HT1080 (cell line): ENCODE results near the gene CCR5. TPM values are rescaled to one million over a fixed set of nuclear protein-coding genes. Genes with fewer than 3 reads are reported as not detected.
"Not testable (repeated sequence)": the region's sequence is repeated elsewhere in the genome, so short reads cannot be mapped to it uniquely, and the experiment has no call there.

ENCODE experiments used
- DNase-seq: peaks from one replicate; pipeline ENCODE4 v3.0.0-alpha.2; 2015; ENCODE audit warnings: low read depth
- polyA plus RNA-seq, 2 experiments: library from polyadenylated mRNA; depleted of rRNA; stranded (reverse); fragments of >200 nt; gene quantifications; 2 replicates each; pipeline ENCODE4 v1.2.3, GENCODE V29; 2015
- total RNA-seq: library from RNA; depleted of rRNA; stranded (reverse); fragments of >200 nt; shearing (Covaris generic); gene quantifications from 2 replicates; pipeline ENCODE4 v1.2.3, GENCODE V29; 2014; rRNA removed

Gene CCR5
- total RNA-seq = not detected in 2 replicates
- polyA plus RNA-seq (2015; cell fraction: cytosol; rRNA removed) = not detected in 2 replicates
- polyA plus RNA-seq (2015; cell fraction: nucleus; rRNA removed) = not detected in 2 replicates

GRCh38 chr3:46370839-46371518 lies at the start of gene CCR5:
TSS of gene CCR5 (plus strand) at chr3:46370946. CDS start at chr3:46372903, 1,957 bp downstream.
- DNase-seq = no peak

GRCh38 chr3:46321461-46322104 lies 49.2 kb upstream of the CCR5 start:
- DNase-seq = no peak

GRCh38 chr3:46324036-46324435 lies 46.7 kb upstream of the CCR5 start:
- no peak for DNase-seq

GRCh38 chr3:46325645-46326300 lies 45.0 kb upstream of the CCR5 start:
- no peak for DNase-seq

- DNase-seq = not testable (repeated sequence)
Observed at GRCh38 chr3:46330676-46331075, 40.1 kb upstream of the CCR5 start.

- peak; percentile 29 for DNase-seq
Observed at GRCh38 chr3:46334741-46335478, 35.8 kb upstream of the CCR5 start.

- DNase-seq = no peak
Observed at GRCh38 chr3:46335541-46335940, 35.2 kb upstream of the CCR5 start.

- DNase-seq = no peak
Observed at GRCh38 chr3:46337911-46338310, 32.8 kb upstream of the CCR5 start.

GRCh38 chr3:46338840-46339239 lies 31.9 kb upstream of the CCR5 start:
- no peak for DNase-seq

GRCh38 chr3:46344476-46344875 lies 26.3 kb upstream of the CCR5 start:
- no peak for DNase-seq

- DNase-seq = no peak
Observed at GRCh38 chr3:46348823-46349482, 21.8 kb upstream of the CCR5 start.

- no peak for DNase-seq
Observed at GRCh38 chr3:46349484-46350261, 21.1 kb upstream of the CCR5 start.

GRCh38 chr3:46350262-46350565 lies 20.5 kb upstream of the CCR5 start:
- no peak for DNase-seq

GRCh38 chr3:46351646-46352045 lies 19.1 kb upstream of the CCR5 start:
- DNase-seq = no peak

GRCh38 chr3:46353090-46353489 lies 17.7 kb upstream of the CCR5 start:
- no peak for DNase-seq

- peak; percentile 11 for DNase-seq
Observed at GRCh38 chr3:46353647-46354410, 16.9 kb upstream of the CCR5 start, which contains the start of gene CCR2. TSS of gene CCR2 (plus strand) at chr3:46354111. CDS start at chr3:46357528, 3,417 bp downstream.

- no peak for DNase-seq
Observed at GRCh38 chr3:46354478-46354877, 16.3 kb upstream of the CCR5 start.

GRCh38 chr3:46354984-46355383 lies 15.8 kb upstream of the CCR5 start:
- DNase-seq = no peak

- no peak for DNase-seq
Observed at GRCh38 chr3:46356276-46356675, 14.5 kb upstream of the CCR5 start.

- DNase-seq = no peak
Observed at GRCh38 chr3:46356909-46357308, 13.8 kb upstream of the CCR5 start.
